HG02981 (cell line): ENCODE results near the gene DPP6.

Source experiments
- ATAC-seq: cut with Tn5 transposase; IDR thresholded peaks from one replicate; pipeline ENCODE4 v1.9.1; 2021; ENCODE audit warnings: mild to moderate bottlenecking, moderate library complexity; ENCODE audit not compliant: unreplicated experiment

DPP6 gene

GRCh38 chr7:154512121-154512833 lies 460.1 kb downstream of the DPP6 start:
- no peak for ATAC-seq

- no peak for ATAC-seq
Observed at GRCh38 chr7:154517768-154518167, 465.6 kb downstream of the DPP6 start.

- ATAC-seq = no peak
Observed at GRCh38 chr7:154519229-154519628, 467.0 kb downstream of the DPP6 start.

DNA sequence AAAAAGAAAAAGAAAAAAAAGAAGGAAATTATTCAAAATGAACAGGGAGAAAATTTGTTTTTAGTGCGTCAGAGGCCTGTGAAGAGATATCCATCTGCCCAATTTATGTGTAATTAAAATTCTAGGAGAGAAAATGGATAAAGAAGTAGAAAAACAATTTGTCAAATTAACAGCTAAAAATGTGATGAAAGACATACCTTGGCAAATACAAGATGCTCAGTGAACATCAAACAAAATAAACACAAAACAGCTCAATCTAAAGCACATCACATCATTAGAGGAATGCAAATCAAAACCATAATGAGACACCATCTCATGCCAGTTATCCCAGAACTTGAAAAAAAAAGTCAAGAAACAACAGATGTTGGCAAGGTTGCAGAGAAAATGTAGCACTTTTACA lies 477.9 kb downstream of the DPP6 start:
- ATAC-seq = no peak

DNA sequence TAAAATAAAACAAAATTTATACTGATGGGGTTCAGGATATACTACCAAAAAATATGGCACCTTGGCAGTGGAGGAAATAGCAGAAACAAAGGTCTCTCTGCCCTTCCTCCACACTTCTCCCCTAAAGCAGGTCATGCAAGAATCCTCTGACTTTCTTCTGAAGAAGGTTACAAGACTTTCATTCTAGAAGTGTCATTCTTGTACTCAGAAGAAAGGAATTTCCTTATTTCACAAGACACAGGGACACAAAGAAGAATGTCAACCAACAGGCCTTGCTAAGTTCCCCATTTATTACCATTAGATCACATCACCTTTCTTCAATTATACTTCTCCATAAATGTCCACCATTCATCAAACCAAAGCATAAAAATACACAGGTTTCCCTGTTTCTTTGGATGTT lies 480.6 kb downstream of the DPP6 start:
- no peak for ATAC-seq

- no peak for ATAC-seq
Observed at GRCh38 chr7:154540596-154540995, 488.4 kb downstream of the DPP6 start.

GRCh38 chr7:154541606-154542005 lies 489.4 kb downstream of the DPP6 start:
- ATAC-seq = no peak

- no peak for ATAC-seq
Observed at GRCh38 chr7:154546946-154547587, 494.9 kb downstream of the DPP6 start.

- ATAC-seq = no peak
Observed at GRCh38 chr7:154553711-154554265, 501.6 kb downstream of the DPP6 start.

- ATAC-seq = no peak
Observed at GRCh38 chr7:154559454-154559853, 507.3 kb downstream of the DPP6 start.

GRCh38 chr7:154564676-154565075 lies 512.5 kb downstream of the DPP6 start:
- no peak for ATAC-seq

GRCh38 chr7:154566877-154567276 lies 514.7 kb downstream of the DPP6 start:
- no peak for ATAC-seq

GRCh38 chr7:154568346-154568745 lies 516.1 kb downstream of the DPP6 start:
- no peak for ATAC-seq

DNA sequence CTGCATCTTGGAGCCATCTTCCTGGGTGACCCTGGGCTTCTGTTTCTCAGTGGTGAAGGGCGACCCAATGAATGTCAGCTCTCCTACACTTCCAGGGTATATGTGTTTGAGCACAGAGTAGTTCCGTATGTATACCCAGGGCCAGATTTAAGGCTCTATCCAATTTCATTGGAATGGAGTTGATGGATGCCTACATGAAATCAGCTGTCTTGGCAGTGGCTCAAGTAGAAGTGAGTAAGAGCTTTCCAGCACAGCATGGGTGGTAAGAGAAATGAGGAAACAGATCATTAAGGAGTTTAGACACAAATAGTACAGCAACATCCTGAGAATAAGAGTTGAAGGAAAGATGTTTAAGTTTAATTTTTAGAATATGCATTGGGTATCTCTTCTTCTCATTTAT lies 517.7 kb downstream of the DPP6 start:
- ATAC-seq = no peak

DNA sequence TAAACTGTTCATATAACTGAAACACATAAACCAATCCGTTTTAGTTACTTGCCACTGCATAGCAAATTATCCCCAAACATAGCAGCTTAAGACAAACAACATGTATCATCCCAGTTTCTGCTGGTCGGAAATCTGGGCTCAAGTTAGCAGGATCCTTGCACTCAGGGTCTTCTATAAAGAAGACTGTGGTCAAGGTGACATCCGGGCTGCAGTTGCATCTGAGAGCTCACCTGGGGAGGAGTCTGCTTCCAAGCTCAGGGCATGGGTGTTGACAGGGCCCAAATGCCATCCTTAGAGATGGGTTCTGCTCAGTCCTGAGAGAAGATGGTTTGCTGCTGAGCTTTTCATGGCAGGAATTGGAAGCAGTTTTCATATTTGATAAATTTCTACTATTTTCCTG lies 519.6 kb downstream of the DPP6 start:
- no peak for ATAC-seq

GRCh38 chr7:154574235-154574634 lies 522.0 kb downstream of the DPP6 start:
- no peak for ATAC-seq

DNA sequence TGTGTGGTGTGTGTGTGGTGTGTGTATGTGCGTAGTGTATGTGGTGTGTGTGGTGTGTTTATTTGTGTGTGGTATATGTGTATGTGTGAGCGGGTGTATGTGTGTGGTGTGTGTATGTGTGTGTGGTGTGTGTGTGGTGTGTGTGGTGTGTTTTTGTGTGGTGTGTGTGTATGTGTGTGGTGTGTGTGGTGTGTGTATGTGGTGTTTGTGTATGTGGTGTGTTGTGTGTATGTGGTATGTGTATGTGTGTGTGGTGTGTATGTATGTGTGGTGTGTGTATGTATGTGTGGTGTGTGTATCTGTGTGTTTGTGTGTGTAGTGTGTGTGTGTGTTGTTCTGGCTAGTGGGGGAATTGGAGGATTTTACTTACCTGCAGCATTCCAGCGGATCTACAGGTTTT lies 523.3 kb downstream of the DPP6 start:
- no peak for ATAC-seq

GRCh38 chr7:154576604-154577003 lies 524.4 kb downstream of the DPP6 start:
- no peak for ATAC-seq

- ATAC-seq = no peak
Observed at GRCh38 chr7:154577141-154577873, 525.1 kb downstream of the DPP6 start.

GRCh38 chr7:154578336-154578735 lies 526.1 kb downstream of the DPP6 start:
- ATAC-seq = no peak

DNA sequence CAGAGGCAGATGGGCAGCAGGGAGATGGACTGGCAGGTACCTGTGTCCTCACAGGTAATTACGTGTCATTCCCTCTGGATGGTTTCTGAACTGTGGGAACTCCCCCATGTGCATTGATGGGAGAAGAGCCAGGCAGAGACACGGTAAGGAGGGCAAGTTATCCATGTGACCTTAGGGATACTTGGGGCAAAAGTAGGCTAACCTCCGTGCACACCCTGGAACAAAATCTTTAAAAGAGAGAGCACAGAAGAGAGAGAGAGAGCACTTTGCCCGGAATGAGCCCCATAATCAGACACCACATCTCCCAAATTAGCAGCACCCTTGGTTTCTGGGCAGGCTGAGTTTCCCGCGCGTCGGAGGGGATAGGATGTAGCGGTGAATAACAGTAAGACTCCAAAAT lies 527.5 kb downstream of the DPP6 start:
- ATAC-seq = no peak
